ENCODE measurements around the gene DUS1L.

DUS1L gene

DNA sequence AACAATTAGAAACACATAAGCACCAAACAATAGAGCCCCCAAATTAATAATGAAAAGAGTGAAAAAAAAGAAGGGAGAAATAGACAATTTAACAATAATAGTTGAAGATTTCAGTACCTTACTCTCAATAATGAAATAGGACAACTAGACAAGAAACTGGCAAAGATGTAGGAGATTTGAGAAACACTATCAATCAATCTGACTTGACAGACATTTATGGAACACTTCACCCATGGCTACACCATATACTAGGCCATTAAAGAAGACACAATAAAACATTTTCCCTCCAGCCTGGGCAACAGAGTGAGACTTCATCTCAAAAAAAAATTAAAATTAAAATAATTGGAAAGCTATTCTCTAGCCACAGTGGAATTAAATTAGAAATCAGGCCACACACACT, 5.0 kb upstream of the DUS1L start:
- Histone ChIP-seq H3K27ac (ENCODE audit: low read depth, low read length) (no peak overlapping the region), H3K79me2 (ENCODE audit: control insufficient read depth, insufficient read depth, low read length, unreplicated experiment) (peaks cover 6% of the 10 kb centered on the region), H3K4me3 (ENCODE audit: low read depth, low read length) (no peak overlapping the region), H3K27me3 (ENCODE audit: insufficient read depth, low read length) (no peaks in the 10 kb centered on the region), H2AFZ (ENCODE audit: low read length, unreplicated experiment) (no peak overlapping the region), H3K36me3 (ENCODE audit: insufficient read depth, low read length) (no peaks in the 10 kb centered on the region), H3K4me1 (ENCODE audit: control insufficient read depth, insufficient read depth, low read length, unreplicated experiment) (peaks cover 5% of the 10 kb centered on the region)

DNA sequence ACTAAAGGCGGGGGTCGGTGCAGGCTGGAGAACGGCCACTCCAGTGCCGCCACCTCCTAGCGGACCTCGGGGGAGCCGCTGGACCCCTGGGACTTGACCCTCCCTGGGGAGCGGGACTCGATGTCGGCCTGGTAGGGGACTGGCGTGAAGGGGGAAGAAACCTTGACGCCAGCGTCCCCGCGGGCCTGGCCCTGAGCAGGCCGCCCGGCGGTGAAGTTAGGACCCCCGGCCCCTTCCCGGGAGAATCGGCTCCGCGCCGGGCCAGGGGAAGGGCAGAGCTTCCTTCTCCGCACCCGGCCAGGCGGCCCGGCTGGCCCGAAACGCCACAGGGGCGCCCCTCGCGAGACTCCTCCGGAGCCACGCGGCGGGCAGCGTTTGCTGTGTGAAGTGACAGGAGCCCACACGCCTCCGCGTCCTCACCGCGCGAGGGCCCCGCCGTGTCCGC, 389 bp downstream of the DUS1L start:
- H3K36me3 ChIP-seq (ENCODE audit: insufficient read depth, low read length), result no peaks in the 10 kb centered on the region
- no peak overlapping the region for H2AFZ ChIP-seq (ENCODE audit: low read length, unreplicated experiment)
- peak overlapping the region; percentile 95 for H3K4me3 ChIP-seq (ENCODE audit: low read depth, low read length)
- no peaks in the 10 kb centered on the region for H3K27me3 ChIP-seq (ENCODE audit: insufficient read depth, low read length)
- no peak overlapping the region for H3K27ac ChIP-seq (ENCODE audit: low read depth, low read length)
- peaks cover 22% of the 10 kb centered on the region for H3K79me2 ChIP-seq (ENCODE audit: control insufficient read depth, insufficient read depth, low read length, unreplicated experiment)
- H3K4me1 ChIP-seq (ENCODE audit: control insufficient read depth, insufficient read depth, low read length, unreplicated experiment), result peaks cover 11% of the 10 kb centered on the region

DNA sequence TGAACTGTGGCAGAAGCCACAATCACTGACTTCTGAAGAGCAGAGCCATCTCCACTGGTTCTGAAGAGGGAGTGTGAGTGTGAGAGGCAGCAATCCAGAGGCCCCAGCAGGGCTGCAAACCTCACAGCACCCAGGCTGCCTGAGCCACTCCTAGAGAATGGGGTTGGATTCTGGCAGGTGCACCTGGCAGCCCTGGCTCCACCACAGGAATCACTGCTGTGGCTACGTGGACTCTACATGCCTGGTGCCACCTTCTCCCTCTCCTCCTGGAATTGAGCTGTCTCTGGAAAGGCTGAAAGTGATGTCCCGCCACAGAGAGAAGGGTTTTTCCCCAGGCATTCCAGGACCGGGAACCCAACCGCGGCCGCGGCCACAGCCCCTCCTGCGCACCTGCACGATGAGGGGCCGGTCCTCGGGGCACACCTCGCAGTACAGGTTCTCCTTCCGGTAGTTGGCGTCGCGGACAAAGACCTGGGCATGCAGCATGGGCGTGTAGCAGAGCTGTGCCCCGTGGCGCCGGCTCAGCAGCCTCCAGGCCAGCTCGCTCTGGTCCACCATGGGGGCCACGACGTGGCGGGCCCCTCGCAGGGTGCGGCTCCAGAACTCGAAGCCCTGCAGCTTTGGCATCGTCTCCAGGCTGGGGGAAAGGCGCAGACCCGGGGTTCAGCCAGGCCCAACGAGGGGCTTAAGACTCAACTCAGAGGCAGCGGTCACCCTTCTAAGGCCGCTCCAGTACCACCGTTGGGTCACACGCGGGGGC, 991 bp downstream of the DUS1L start:
- Histone ChIP-seq H3K79me2 (ENCODE audit: control insufficient read depth, insufficient read depth, low read length, unreplicated experiment) (peaks cover 22% of the 10 kb centered on the region), H3K4me1 (ENCODE audit: control insufficient read depth, insufficient read depth, low read length, unreplicated experiment) (peaks cover 11% of the 10 kb centered on the region), H3K36me3 (ENCODE audit: insufficient read depth, low read length) (no peaks in the 10 kb centered on the region), H2AFZ (ENCODE audit: low read length, unreplicated experiment) (no peak overlapping the region), H3K27ac (ENCODE audit: low read depth, low read length) (no peak overlapping the region), H3K4me3 (ENCODE audit: low read depth, low read length) (peak overlapping the region; percentile 95), H3K27me3 (ENCODE audit: insufficient read depth, low read length) (no peaks in the 10 kb centered on the region)

DNA sequence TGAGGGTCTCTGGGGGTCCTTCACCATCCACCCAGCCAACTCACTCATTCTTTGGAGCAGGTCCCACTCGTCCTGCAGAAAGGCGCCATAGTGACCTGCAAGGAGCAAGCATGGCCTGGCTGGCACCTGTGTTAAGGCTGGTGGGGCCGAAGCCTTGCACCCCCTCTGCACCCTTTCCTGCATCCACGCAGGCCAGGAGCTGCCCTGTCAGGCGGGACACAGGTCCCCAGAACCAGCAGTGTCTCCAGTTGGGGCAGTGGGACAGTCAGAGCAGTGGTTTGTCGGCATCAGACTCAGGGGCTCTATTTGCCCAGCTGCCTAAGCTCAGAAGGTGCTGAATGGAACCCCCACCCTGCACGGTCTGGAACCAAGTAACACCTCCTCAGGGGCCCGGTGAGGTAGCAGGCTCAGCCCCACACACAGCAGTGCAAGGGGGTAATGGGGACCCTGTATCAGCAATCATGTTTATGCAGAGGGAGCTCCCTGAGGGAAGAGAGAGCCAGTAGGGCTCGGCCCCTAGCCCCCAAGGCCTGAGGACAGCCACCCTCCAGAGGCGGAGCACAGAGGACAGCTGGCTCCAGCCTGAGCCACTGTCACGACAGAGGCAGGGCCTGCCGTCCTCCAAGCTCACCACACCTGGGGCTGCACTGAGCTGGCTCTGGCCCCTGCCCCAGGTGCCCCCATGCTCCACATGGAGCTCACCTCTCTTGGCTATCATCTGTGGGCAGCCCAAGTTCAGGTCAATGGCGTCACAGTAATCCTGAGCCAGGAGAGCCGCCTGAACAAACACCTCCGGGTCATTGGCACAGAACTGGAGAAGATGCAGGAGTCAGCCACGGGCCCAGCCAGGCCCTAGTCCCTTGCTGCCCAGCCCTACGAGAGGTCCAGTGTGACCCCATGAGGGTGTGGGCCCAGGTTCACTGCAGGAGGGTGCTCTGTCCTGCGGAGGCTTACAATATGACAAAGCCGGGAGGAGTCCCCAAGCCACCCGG, 1.9 kb downstream of the DUS1L start:
- peak overlapping the region; percentile 95; the same call in 1 of the 2 replicates for H3K4me3 ChIP-seq (ENCODE audit: low read depth, low read length)
- H3K79me2 ChIP-seq (ENCODE audit: control insufficient read depth, insufficient read depth, low read length, unreplicated experiment), result peaks cover 22% of the 10 kb centered on the region
- H3K4me1 ChIP-seq (ENCODE audit: control insufficient read depth, insufficient read depth, low read length, unreplicated experiment), result peaks cover 11% of the 10 kb centered on the region
- no peaks in the 10 kb centered on the region for H3K27me3 ChIP-seq (ENCODE audit: insufficient read depth, low read length)
- H3K36me3 ChIP-seq (ENCODE audit: insufficient read depth, low read length), result no peaks in the 10 kb centered on the region
- H3K27ac ChIP-seq (ENCODE audit: low read depth, low read length), result no peak overlapping the region
- H2AFZ ChIP-seq (ENCODE audit: low read length, unreplicated experiment), result no peak overlapping the region

DNA sequence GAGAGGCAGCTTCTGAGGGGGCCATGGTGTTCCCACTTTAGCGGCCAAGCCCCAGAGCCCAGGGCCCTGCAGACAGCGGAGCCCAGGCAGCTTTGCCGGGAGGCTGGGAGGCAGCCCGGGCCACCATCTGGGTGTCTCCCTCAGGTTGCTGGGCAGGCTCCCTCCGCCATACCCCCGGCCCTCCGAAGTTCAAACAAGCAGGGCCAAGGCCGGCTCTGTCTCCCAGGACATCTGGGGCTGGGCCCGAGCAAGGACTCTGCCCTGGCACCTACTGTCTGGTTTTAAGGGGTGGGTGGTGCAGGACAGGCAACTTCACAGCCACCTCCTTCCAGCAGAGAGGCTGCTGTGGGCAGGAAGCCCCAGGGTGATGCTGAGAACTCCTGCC, 2.6 kb downstream of the DUS1L start:
- Histone ChIP-seq H3K27ac (ENCODE audit: low read depth, low read length) (no peak overlapping the region), H3K4me3 (ENCODE audit: low read depth, low read length) (no peak overlapping the region), H2AFZ (ENCODE audit: low read length, unreplicated experiment) (no peak overlapping the region), H3K4me1 (ENCODE audit: control insufficient read depth, insufficient read depth, low read length, unreplicated experiment) (peaks cover 11% of the 10 kb centered on the region), H3K36me3 (ENCODE audit: insufficient read depth, low read length) (no peaks in the 10 kb centered on the region), H3K79me2 (ENCODE audit: control insufficient read depth, insufficient read depth, low read length, unreplicated experiment) (peaks cover 22% of the 10 kb centered on the region), H3K27me3 (ENCODE audit: insufficient read depth, low read length) (no peaks in the 10 kb centered on the region)

GRCh38 chr17:82062076-82062983, 3.3 kb downstream of the DUS1L start:
- H3K4me1 ChIP-seq (ENCODE audit: control insufficient read depth, insufficient read depth, low read length, unreplicated experiment), result peaks cover 11% of the 10 kb centered on the region
- H2AFZ ChIP-seq (ENCODE audit: low read length, unreplicated experiment), result no peak overlapping the region
- no peaks in the 10 kb centered on the region for H3K36me3 ChIP-seq (ENCODE audit: insufficient read depth, low read length)
- no peak overlapping the region for H3K27ac ChIP-seq (ENCODE audit: low read depth, low read length)
- H3K27me3 ChIP-seq (ENCODE audit: insufficient read depth, low read length), result no peaks in the 10 kb centered on the region
- H3K79me2 ChIP-seq (ENCODE audit: control insufficient read depth, insufficient read depth, low read length, unreplicated experiment), result peaks cover 22% of the 10 kb centered on the region
- H3K4me3 ChIP-seq (ENCODE audit: low read depth, low read length), result no peak overlapping the region

DNA sequence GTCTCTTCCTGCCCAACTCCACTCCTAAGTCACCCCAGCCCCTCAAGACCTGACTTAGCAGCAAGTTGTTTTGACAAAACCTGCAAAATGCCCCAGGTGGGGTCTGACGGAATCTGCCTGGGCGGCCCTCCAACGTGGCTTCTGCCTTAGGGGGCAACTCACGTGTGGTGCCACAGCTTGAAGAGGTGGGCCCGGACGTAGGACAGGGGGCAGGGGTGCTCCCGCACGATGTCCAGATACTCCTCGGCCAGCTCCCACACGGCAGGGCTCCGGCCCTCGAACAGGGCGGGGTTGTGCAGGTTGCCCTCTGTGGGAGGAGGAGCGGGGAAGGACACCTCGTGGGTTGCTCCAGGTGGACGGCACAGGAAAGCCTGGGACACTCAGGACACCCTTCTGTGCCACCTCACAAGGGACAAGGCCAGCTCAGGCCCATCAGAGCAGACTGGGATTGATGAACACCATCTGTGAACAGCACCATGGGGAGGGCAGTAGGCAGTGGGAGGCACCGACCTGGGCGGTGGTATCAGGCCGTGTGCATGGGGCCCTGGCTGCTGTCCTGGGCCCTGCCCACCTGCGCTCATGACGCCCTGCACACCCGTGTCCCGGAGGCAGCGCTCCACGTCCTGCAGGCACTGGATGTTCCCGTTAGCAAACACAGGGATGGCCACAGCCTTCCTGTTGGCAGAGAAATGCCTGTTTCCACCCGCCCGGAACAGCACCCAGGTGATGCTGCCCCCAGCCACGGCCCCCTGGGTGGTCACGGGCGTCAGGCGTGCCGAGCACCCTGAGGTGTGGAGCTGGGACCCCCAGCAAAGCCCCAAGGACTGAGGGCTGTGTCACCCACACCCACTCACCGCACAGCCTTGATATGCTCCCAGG, 4.3 kb downstream of the DUS1L start:
- Histone ChIP-seq H3K36me3 (ENCODE audit: insufficient read depth, low read length) (peaks cover 2% of the 10 kb centered on the region; the same call in 1 of the 2 replicates), H3K4me1 (ENCODE audit: control insufficient read depth, insufficient read depth, low read length, unreplicated experiment) (peaks cover 10% of the 10 kb centered on the region), H3K27me3 (ENCODE audit: insufficient read depth, low read length) (no peaks in the 10 kb centered on the region), H3K79me2 (ENCODE audit: control insufficient read depth, insufficient read depth, low read length, unreplicated experiment) (peaks cover 22% of the 10 kb centered on the region), H3K27ac (ENCODE audit: low read depth, low read length) (no peak overlapping the region), H2AFZ (ENCODE audit: low read length, unreplicated experiment) (no peak overlapping the region), H3K4me3 (ENCODE audit: low read depth, low read length) (no peak overlapping the region)

GRCh38 chr17:82060614-82061013, 5.0 kb downstream of the DUS1L start:
- Histone ChIP-seq H3K27ac (ENCODE audit: low read depth, low read length) (no peak overlapping the region), H3K27me3 (ENCODE audit: insufficient read depth, low read length) (no peaks in the 10 kb centered on the region), H3K79me2 (ENCODE audit: control insufficient read depth, insufficient read depth, low read length, unreplicated experiment) (peaks cover 16% of the 10 kb centered on the region), H3K4me3 (ENCODE audit: low read depth, low read length) (no peak overlapping the region), H2AFZ (ENCODE audit: low read length, unreplicated experiment) (no peak overlapping the region), H3K36me3 (ENCODE audit: insufficient read depth, low read length) (peaks cover 4% of the 10 kb centered on the region; the same call in 1 of the 2 replicates), H3K4me1 (ENCODE audit: control insufficient read depth, insufficient read depth, low read length, unreplicated experiment) (peaks cover 6% of the 10 kb centered on the region)

DNA sequence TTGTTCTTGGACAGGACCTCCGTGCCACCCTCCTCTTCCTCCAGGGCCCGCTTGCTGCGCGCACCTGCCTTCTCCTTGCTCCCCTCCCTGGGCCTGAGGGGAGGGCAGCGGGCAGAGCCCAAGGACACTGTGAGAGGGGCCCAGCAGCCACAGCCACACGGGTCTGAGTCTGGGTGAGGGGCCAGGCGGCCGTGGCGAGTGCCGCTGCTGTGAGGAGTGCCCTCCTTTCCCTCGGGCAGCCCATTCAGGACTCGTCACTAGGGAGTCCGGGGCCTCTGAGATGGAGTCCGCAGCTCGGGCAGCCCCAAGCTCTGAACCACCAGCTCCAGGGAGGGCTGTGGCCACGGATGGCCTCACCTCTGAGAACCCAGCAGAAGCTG, 5.6 kb downstream of the DUS1L start:
- H3K4me1 ChIP-seq (ENCODE audit: control insufficient read depth, insufficient read depth, low read length, unreplicated experiment), result peaks cover 6% of the 10 kb centered on the region
- no peak overlapping the region for H3K4me3 ChIP-seq (ENCODE audit: low read depth, low read length)
- H2AFZ ChIP-seq (ENCODE audit: low read length, unreplicated experiment), result no peak overlapping the region
- H3K36me3 ChIP-seq (ENCODE audit: insufficient read depth, low read length), result peaks cover 4% of the 10 kb centered on the region; the same call in 1 of the 2 replicates
- H3K27me3 ChIP-seq (ENCODE audit: insufficient read depth, low read length), result no peaks in the 10 kb centered on the region
- H3K79me2 ChIP-seq (ENCODE audit: control insufficient read depth, insufficient read depth, low read length, unreplicated experiment), result peaks cover 13% of the 10 kb centered on the region
- H3K27ac ChIP-seq (ENCODE audit: low read depth, low read length), result no peak overlapping the region

Measured in ACC112 (cell line).